ENCODE data around the gene MICAL1.

The MICAL1 gene

DNA sequence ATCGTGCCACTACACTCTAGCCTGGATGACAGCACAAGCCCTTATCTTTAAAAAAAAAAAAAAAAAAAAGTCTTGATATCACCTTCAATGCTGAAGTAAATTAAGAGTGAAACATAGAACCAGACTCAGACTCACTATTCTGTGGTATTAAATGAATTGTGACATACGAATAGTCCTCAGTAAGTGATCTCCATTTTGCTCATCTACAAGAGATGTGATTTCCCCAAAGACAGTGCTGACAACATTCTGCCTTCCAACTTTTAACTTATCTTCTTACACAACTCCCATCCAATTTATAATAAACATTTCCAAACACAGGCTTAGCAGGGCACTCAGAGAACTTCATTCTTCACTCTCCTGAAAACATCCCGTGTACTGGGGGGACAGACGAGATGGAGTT is 19.4 kb upstream of the MICAL1 start:
- Histone ChIP-seq H3K14ac (ENCODE audit: low read length) (no peak overlapping the region), H3K27me3 (ENCODE audit: insufficient read depth, low read length) (no peaks in the 10 kb centered on the region), H3K4me3 (ENCODE audit: low read depth, low read length) (no peak overlapping the region), H3K4me1 (ENCODE audit: control insufficient read depth in 1 of 2, insufficient read depth in 2 of 2, low read length in 2 of 2) (peaks cover 0 to 4% of the 10 kb centered on the region in 2 experiments), H4K91ac (ENCODE audit: low read depth, low read length) (no peak overlapping the region), H3K4ac (ENCODE audit: low read depth, low read length) (no peak overlapping the region), H3K27ac (ENCODE audit: low read depth, low read length) (no peak overlapping the region), H3K9me3 (ENCODE audit: insufficient read depth, low read depth, low read length) (peaks cover 1% of the 10 kb centered on the region), H2BK120ac (ENCODE audit: insufficient read depth, low read length, poor library complexity) (no peak overlapping the region), H4K12ac (ENCODE audit: low read depth, low read length) (no peak overlapping the region), H3K18ac (ENCODE audit: low read length) (no peak overlapping the region), H3K23ac (ENCODE audit: low read length) (no peak overlapping the region), H2AK5ac (ENCODE audit: low read length) (no peak overlapping the region), H3K9ac (ENCODE audit: low read length) (no peak overlapping the region), H2BK5ac (ENCODE audit: low read depth, low read length, poor library complexity) (no peak overlapping the region), H3K79me1 (ENCODE audit: low read length) (no peaks in the 10 kb centered on the region), H3K36me3 (ENCODE audit: control insufficient read depth in 1 of 2, insufficient read depth in 2 of 2, low read length in 2 of 2) (peaks cover 20 to 43% of the 10 kb centered on the region in 2 experiments), H3K79me2 (ENCODE audit: control insufficient read depth, insufficient read depth, low read length, poor library complexity) (no peaks in the 10 kb centered on the region), H2AFZ (ENCODE audit: insufficient read depth, low read length, poor library complexity) (no peak overlapping the region), H4K8ac (ENCODE audit: low read depth, low read length) (no peak overlapping the region), H3K4me2 (ENCODE audit: low read length) (no peak overlapping the region), H2BK12ac (ENCODE audit: low read length) (no peak overlapping the region)
- DNase-seq = no peak
- WGBS (ENCODE audit: extremely low coverage, insufficient coverage, insufficient read length) = no CpG with 5 or more reads among the region's 4 CpGs

DNA sequence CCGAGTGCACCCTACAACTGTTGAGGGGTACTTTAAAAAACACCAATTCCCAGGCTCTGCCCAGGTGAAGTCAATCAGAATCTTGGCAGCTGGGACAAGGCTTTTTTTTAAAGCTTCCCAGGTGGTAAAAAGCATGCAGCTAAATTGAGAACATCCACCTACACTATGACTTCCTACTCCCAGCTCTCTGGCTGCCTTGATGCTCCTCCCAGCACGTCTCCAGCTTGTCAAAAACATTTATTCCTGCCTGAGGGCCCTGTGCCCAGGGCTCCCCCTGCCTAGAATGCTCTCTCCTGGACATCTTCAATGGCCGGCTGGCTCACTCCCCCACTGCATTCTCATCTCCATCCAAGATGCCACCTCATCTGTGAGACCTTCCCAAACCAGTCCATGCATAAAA is 17.5 kb upstream of the MICAL1 start:
- no peak overlapping the region for H3K4me2 ChIP-seq (ENCODE audit: low read length)
- no peak overlapping the region for H3K18ac ChIP-seq (ENCODE audit: low read length)
- H3K79me1 ChIP-seq (ENCODE audit: low read length) = no peaks in the 10 kb centered on the region
- no peak overlapping the region for H2AFZ ChIP-seq (ENCODE audit: insufficient read depth, low read length, poor library complexity)
- H3K23ac ChIP-seq (ENCODE audit: low read length) = no peak overlapping the region
- peaks cover 1% of the 10 kb centered on the region for H3K9me3 ChIP-seq (ENCODE audit: insufficient read depth, low read depth, low read length)
- H3K36me3 ChIP-seq (ENCODE audit: control insufficient read depth in 1 of 2, insufficient read depth in 2 of 2, low read length in 2 of 2) = peaks cover 20 to 51% of the 10 kb centered on the region in 2 experiments
- no peak overlapping the region for H4K12ac ChIP-seq (ENCODE audit: low read depth, low read length)
- no peak overlapping the region for H2AK5ac ChIP-seq (ENCODE audit: low read length)
- no peak overlapping the region for H3K9ac ChIP-seq (ENCODE audit: low read length)
- no peak overlapping the region for H3K4ac ChIP-seq (ENCODE audit: low read depth, low read length)
- H3K79me2 ChIP-seq (ENCODE audit: control insufficient read depth, insufficient read depth, low read length, poor library complexity) = no peaks in the 10 kb centered on the region
- no peaks in the 10 kb centered on the region for H3K27me3 ChIP-seq (ENCODE audit: insufficient read depth, low read length)
- no peak overlapping the region for H2BK5ac ChIP-seq (ENCODE audit: low read depth, low read length, poor library complexity)
- H3K4me3 ChIP-seq (ENCODE audit: low read depth, low read length) = no peak overlapping the region
- no CpG with 5 or more reads among the region's 3 CpGs for WGBS (ENCODE audit: extremely low coverage, insufficient coverage, insufficient read length)
- no peak overlapping the region for H3K27ac ChIP-seq (ENCODE audit: low read depth, low read length)
- H4K8ac ChIP-seq (ENCODE audit: low read depth, low read length) = no peak overlapping the region
- no peak overlapping the region for H2BK120ac ChIP-seq (ENCODE audit: insufficient read depth, low read length, poor library complexity)
- H3K4me1 ChIP-seq (ENCODE audit: control insufficient read depth in 1 of 2, insufficient read depth in 2 of 2, low read length in 2 of 2) = peaks cover 0 to 4% of the 10 kb centered on the region in 2 experiments
- no peak overlapping the region for H2BK12ac ChIP-seq (ENCODE audit: low read length)
- DNase-seq = no peak
- no peak overlapping the region for H3K14ac ChIP-seq (ENCODE audit: low read length)
- no peak overlapping the region for H4K91ac ChIP-seq (ENCODE audit: low read depth, low read length)

DNA sequence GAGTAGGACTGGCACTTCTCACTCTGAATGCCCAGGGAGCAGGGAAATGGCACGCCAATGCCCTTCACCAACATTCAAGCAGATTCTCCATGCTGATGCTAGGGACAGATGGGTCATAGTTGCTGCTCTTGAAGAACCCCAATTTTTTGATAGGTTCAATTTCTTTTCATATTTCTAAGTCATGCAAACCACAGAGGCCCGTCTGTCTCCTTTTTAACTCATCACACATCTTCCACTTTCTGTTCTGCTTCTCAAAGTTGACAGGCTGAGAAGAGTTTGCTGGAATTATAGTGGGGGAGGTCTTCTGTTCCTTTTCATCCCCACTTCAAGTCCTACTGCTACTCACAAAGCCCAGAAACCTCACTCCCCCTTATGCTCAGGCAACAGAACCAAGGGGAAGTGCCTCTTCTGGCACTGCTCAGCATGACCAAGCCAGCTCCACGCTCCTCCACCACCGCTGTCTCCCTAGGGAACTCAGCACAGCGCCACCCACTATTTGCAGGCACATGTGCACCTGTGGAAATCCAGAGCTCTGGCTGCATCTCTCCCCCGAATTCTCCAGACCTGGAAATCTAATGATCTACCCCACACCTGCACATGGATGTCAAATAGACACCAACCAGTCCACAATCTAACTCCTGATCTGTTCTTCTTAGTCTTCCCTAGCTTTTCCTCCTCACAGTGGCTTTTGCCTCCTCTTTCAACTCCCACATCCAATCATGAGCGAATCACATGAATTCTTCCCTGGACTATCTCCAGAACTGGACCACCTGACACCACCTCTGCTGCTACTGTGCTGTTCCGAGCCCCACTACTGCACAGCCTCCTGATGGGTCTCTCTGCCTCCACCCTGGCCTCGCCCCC is 16.8 kb upstream of the MICAL1 start:
- Histone ChIP-seq H3K9me3 (ENCODE audit: insufficient read depth, low read depth, low read length) (peaks cover 1% of the 10 kb centered on the region), H3K27me3 (ENCODE audit: insufficient read depth, low read length) (no peaks in the 10 kb centered on the region), H3K4ac (ENCODE audit: low read depth, low read length) (no peak overlapping the region), H3K4me1 (ENCODE audit: control insufficient read depth in 1 of 2, insufficient read depth in 2 of 2, low read length in 2 of 2) (peaks cover 0 to 2% of the 10 kb centered on the region in 2 experiments), H3K23ac (ENCODE audit: low read length) (no peak overlapping the region), H4K91ac (ENCODE audit: low read depth, low read length) (no peak overlapping the region), H2AFZ (ENCODE audit: insufficient read depth, low read length, poor library complexity) (no peak overlapping the region), H3K9ac (ENCODE audit: low read length) (no peak overlapping the region), H2BK120ac (ENCODE audit: insufficient read depth, low read length, poor library complexity) (no peak overlapping the region), H2AK5ac (ENCODE audit: low read length) (no peak overlapping the region), H3K14ac (ENCODE audit: low read length) (no peak overlapping the region), H2BK12ac (ENCODE audit: low read length) (no peak overlapping the region), H3K4me2 (ENCODE audit: low read length) (no peak overlapping the region), H3K79me1 (ENCODE audit: low read length) (no peaks in the 10 kb centered on the region), H3K4me3 (ENCODE audit: low read depth, low read length) (no peak overlapping the region), H4K8ac (ENCODE audit: low read depth, low read length) (no peak overlapping the region), H3K79me2 (ENCODE audit: control insufficient read depth, insufficient read depth, low read length, poor library complexity) (no peaks in the 10 kb centered on the region), H3K36me3 (ENCODE audit: control insufficient read depth in 1 of 2, insufficient read depth in 2 of 2, low read length in 2 of 2) (peaks cover 20 to 50% of the 10 kb centered on the region in 2 experiments), H3K18ac (ENCODE audit: low read length) (no peak overlapping the region), H2BK5ac (ENCODE audit: low read depth, low read length, poor library complexity) (no peak overlapping the region), H3K27ac (ENCODE audit: low read depth, low read length) (no peak overlapping the region), H4K12ac (ENCODE audit: low read depth, low read length) (no peak overlapping the region)
- no peak for DNase-seq
- no CpG with 5 or more reads among the region's 9 CpGs for WGBS (ENCODE audit: extremely low coverage, insufficient coverage, insufficient read length)

DNA sequence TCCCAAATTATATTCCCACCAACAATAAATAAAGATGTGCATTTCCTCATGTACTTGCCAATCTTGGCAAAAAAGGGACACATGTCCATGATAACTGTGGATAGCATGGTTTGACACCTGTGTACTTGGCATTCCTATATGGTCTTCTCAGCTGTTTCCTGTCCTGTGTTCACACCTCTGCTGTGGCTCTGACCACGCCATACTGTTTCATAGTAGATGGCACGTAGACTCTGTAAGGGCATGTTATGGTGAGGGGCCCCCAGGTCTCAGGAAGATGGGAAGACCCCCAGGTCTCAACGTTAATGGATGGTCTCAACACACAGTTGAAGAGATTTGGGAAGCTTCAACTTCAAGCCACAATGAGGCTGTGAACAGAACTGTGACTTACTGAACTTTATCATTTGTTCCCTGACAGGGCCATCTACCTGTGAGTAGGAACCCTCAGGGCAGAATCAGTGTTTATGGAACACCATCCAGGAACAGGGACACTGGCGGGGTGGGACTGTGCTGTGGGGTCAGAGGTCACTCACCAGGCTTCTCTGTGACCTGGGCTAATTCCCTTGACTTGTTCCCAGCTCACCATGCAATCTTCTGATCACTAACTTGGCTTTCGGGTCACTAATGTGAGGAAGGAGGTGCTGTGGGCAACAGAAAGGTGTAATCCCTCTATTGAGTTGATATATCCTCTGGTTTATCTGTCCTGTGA is 15.7 kb upstream of the MICAL1 start:
- Histone ChIP-seq H4K12ac (ENCODE audit: low read depth, low read length) (no peak overlapping the region), H2BK120ac (ENCODE audit: insufficient read depth, low read length, poor library complexity) (no peak overlapping the region), H3K36me3 (ENCODE audit: control insufficient read depth in 1 of 2, insufficient read depth in 2 of 2, low read length in 2 of 2) (peaks cover 20 to 49% of the 10 kb centered on the region in 2 experiments), H2AFZ (ENCODE audit: insufficient read depth, low read length, poor library complexity) (no peak overlapping the region), H3K4me3 (ENCODE audit: low read depth, low read length) (no peak overlapping the region), H3K4me1 (ENCODE audit: control insufficient read depth in 1 of 2, insufficient read depth in 2 of 2, low read length in 2 of 2) (peaks cover 0 to 2% of the 10 kb centered on the region in 2 experiments), H4K91ac (ENCODE audit: low read depth, low read length) (no peak overlapping the region), H3K9me3 (ENCODE audit: insufficient read depth, low read depth, low read length) (no peaks in the 10 kb centered on the region), H4K8ac (ENCODE audit: low read depth, low read length) (no peak overlapping the region), H2BK5ac (ENCODE audit: low read depth, low read length, poor library complexity) (no peak overlapping the region), H3K4ac (ENCODE audit: low read depth, low read length) (no peak overlapping the region), H2AK5ac (ENCODE audit: low read length) (no peak overlapping the region), H3K79me2 (ENCODE audit: control insufficient read depth, insufficient read depth, low read length, poor library complexity) (no peaks in the 10 kb centered on the region), H3K4me2 (ENCODE audit: low read length) (no peak overlapping the region), H3K9ac (ENCODE audit: low read length) (no peak overlapping the region), H2BK12ac (ENCODE audit: low read length) (no peak overlapping the region), H3K79me1 (ENCODE audit: low read length) (no peaks in the 10 kb centered on the region), H3K14ac (ENCODE audit: low read length) (no peak overlapping the region), H3K27ac (ENCODE audit: low read depth, low read length) (no peak overlapping the region), H3K18ac (ENCODE audit: low read length) (no peak overlapping the region), H3K23ac (ENCODE audit: low read length) (no peak overlapping the region), H3K27me3 (ENCODE audit: insufficient read depth, low read length) (no peaks in the 10 kb centered on the region)
- DNase-seq = no peak
- no CpG with 5 or more reads among the region's 5 CpGs for WGBS (ENCODE audit: extremely low coverage, insufficient coverage, insufficient read length)

All from trophoblast cell (in vitro differentiated cells and primary cell).